Tibial artery (tissue), 4 donors: ENCODE data around the gene TOGARAM1.

Source experiments
- DNase-seq, 2 donors: peaks; one replicate each; pipeline ENCODE4 v3.0.0-alpha.2; 2019
- H3K27ac ChIP-seq, 2 donors: fragments of 200-600 bp; sonication (generic) in 1 of 2; 1 replicate in 1 of 2; 2 replicates in 1 of 2; pipeline ENCODE4 v1.5.1; 2018 to 2019; ENCODE audit warnings: mild to moderate bottlenecking in 1 of 2
- H3K27me3 ChIP-seq, 2 donors: fragments of 200-600 bp; sonication (generic) in 1 of 2; one replicate each; pipeline versions ENCODE4 v1.5.1 to v1.6.0; 2016 to 2019
- H3K36me3 ChIP-seq, 3 donors: fragments of 200-600 bp; sonication (generic) in 2 of 3; one replicate each; pipeline ENCODE4 v1.5.1; 2016 to 2019; ENCODE audit warnings: mild to moderate bottlenecking in 2 of 3
- H3K4me1 ChIP-seq, 4 donors: fragments of 200-600 bp; sonication (generic) in 2 of 4; 1 replicate in 3 of 4; 2 replicates in 1 of 4; pipeline ENCODE4 v1.5.1; 2016 to 2019
- H3K4me3 ChIP-seq, 2 donors: fragments of 200-600 bp; sonication (generic) in 1 of 2; 1 replicate in 1 of 2; 2 replicates in 1 of 2; pipeline ENCODE4 v1.5.1; 2018 to 2019; ENCODE audit warnings: mild to moderate bottlenecking in 2 of 2
- H3K9me3 ChIP-seq, 3 donors: fragments of 200-600 bp; sonication (generic) in 1 of 3; one replicate each; pipeline ENCODE4 v1.5.1; 2016 to 2019
- intact Hi-C: fragments of 100-400 bp; cut with DNase I; formaldehyde crosslinking; loops from one replicate; pipeline ENCODE4 v1.15.0; 2023; ENCODE audit warnings: low total_unique reads
- TF ChIP-seq, protein P1 (sequence below), 2 experiments: fragments of 200-600 bp in 1 of 2; fragments of 450-650 bp in 1 of 2; IDR thresholded peaks; one replicate each; pipeline ENCODE4 v1.5.1; 2017 to 2019; ENCODE audit warnings: antibody characterized with exemption in 2 of 2, mild to moderate bottlenecking in 1 of 2, moderate library complexity in 1 of 2

TOGARAM1 gene

DNA sequence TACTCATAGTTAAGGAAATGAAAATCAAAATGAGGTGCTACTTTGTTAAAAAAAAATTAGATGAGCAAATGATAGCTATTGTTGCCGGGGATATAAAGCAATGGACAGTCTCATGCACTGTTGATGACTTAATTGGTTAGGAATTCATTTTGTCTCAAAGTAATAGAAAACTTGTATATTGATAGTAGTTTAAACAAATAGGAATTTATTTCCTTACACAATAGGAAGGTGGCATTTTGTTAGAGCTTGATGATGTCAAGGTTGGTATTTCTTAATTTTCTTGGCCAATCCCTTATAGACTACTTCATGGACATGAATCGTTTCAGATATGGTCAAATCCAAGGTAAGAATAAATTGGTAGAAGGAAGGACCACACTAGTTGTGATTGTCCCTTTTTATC is 129.7 kb downstream of the TOGARAM1 start:
- DNase-seq = no peak
- TF ChIP-seq, protein P1, sequence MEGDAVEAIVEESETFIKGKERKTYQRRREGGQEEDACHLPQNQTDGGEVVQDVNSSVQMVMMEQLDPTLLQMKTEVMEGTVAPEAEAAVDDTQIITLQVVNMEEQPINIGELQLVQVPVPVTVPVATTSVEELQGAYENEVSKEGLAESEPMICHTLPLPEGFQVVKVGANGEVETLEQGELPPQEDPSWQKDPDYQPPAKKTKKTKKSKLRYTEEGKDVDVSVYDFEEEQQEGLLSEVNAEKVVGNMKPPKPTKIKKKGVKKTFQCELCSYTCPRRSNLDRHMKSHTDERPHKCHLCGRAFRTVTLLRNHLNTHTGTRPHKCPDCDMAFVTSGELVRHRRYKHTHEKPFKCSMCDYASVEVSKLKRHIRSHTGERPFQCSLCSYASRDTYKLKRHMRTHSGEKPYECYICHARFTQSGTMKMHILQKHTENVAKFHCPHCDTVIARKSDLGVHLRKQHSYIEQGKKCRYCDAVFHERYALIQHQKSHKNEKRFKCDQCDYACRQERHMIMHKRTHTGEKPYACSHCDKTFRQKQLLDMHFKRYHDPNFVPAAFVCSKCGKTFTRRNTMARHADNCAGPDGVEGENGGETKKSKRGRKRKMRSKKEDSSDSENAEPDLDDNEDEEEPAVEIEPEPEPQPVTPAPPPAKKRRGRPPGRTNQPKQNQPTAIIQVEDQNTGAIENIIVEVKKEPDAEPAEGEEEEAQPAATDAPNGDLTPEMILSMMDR (IDR thresholded peaks at IDR 0.05) = no peak
- H3K36me3 ChIP-seq = peaks cover 12 to 17% (median 14%) of the 10 kb centered on the region in 3 donors
- H3K9me3 ChIP-seq = no peaks in the 10 kb centered on the region
- H3K4me3 ChIP-seq = no peak overlapping the region
- H3K4me1 ChIP-seq = peaks cover 0 to 34% (median 0%) of the 10 kb centered on the region in 4 donors
- intact Hi-C loops = no loop called here
- H3K27ac ChIP-seq = no peak overlapping the region
- no peaks in the 10 kb centered on the region for H3K27me3 ChIP-seq

DNA sequence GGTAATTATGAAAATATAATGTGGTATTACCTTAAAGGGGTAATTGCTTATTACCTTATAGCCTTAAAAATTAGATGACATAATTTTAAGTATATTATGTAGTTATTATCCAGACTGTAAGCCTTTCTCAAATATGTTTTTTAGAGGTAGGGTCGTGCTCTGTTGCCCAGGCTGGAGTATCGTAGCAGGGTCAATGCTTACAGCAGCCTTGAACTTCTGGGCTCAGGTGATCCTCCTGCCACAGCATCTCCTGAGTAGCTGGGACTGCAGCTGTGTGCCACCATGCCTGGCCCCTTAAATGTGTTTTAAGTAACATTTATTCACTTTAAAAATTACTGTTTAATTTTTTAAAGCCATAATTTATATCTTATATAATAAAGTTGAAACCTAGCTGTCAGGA is 132.3 kb downstream of the TOGARAM1 start:
- Histone ChIP-seq H3K4me3 (no peak overlapping the region), H3K27ac (no peak overlapping the region), H3K36me3 (peaks cover 27 to 42% (median 35%) of the 10 kb centered on the region in 3 donors), H3K4me1 (peaks cover 0 to 13% (median 0%) of the 10 kb centered on the region in 4 donors), H3K27me3 (no peaks in the 10 kb centered on the region), H3K9me3 (no peaks in the 10 kb centered on the region)
- TF ChIP-seq, protein P1 (IDR thresholded peaks at IDR 0.05) = no peak
- no peak for DNase-seq
- intact Hi-C loops = no loop called here

DNA sequence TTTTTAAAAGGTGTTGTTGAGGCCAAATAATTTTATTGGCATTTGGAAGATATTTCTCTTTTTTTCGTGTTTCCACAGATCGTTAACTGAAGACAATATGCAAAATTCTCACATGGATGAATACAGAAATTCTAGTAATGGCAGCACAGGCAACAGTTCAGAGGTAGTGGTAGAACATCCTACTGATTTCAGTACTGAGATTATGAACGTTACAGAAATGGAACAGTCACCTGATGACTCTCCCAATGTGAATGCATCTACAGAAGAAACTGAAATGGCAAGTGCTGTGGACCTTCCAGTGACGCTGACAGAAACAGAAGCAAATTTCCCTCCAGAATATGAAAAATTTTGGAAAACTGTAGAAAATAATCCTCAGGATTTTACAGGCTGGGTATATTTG is 133.2 kb downstream of the TOGARAM1 start:
- TF ChIP-seq, protein P1 (IDR thresholded peaks at IDR 0.05) = no peak
- H3K27me3 ChIP-seq = no peaks in the 10 kb centered on the region
- intact Hi-C loops = no loop called here
- H3K36me3 ChIP-seq = peaks cover 35 to 51% (median 39%) of the 10 kb centered on the region in 3 donors
- no peak overlapping the region for H3K4me3 ChIP-seq
- no peaks in the 10 kb centered on the region for H3K9me3 ChIP-seq
- DNase-seq = no peak
- H3K27ac ChIP-seq = no peak overlapping the region
- peaks cover 0 to 6% (median 0%) of the 10 kb centered on the region in 4 donors for H3K4me1 ChIP-seq

DNA sequence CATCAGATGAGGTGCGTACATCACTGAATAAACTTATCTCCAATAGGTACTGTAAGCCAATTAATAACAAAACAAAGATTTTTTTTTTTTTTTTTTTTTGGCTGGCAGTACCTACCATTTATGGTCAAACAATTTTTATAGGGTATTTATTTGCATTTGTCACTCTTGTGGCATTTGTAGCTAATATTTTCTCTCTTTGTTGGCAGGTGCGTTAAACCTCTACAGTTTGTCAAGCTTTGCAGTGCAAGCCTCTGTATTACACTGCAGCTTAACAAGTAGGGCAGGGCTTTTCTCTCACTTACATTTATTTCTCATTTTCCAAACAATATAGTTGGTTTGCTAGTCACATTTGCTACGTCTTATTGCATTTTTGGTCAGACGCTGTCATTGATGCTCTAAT is 134.2 kb downstream of the TOGARAM1 start:
- Histone ChIP-seq H3K36me3 (peaks cover 37 to 60% (median 44%) of the 10 kb centered on the region in 3 donors), H3K27ac (no peak overlapping the region), H3K4me3 (no peak overlapping the region), H3K27me3 (no peaks in the 10 kb centered on the region), H3K4me1 (no peaks in the 10 kb centered on the region), H3K9me3 (no peaks in the 10 kb centered on the region)
- intact Hi-C loops = no loop called here
- TF ChIP-seq, protein P1 (IDR thresholded peaks at IDR 0.05) = no peak
- DNase-seq = no peak

DNA sequence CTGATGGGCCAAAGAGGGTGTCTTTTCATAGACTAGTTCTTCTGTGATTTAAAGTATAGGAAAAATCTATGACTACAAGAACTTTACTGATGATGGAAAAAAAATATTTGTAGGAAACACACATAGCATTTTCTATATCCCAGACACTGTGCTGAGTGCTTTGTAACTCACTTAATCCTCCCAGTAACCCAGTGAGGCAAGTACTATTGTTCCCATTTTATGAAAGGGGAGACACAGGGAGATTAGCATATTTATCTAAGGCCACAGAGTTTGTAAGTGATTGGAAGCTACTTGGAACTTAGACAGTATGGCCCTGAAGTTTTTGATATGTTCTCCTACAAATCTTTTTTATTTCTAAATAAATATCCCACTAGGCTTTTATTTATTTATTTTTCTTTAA is 141.8 kb downstream of the TOGARAM1 start:
- Histone ChIP-seq H3K4me1 (no peaks in the 10 kb centered on the region), H3K27me3 (no peaks in the 10 kb centered on the region), H3K9me3 (no peaks in the 10 kb centered on the region), H3K4me3 (no peak overlapping the region), H3K27ac (no peak overlapping the region), H3K36me3 (peaks cover 36 to 66% (median 42%) of the 10 kb centered on the region in 3 donors)
- intact Hi-C loops = no loop called here
- TF ChIP-seq, protein P1 (IDR thresholded peaks at IDR 0.05) = no peak
- no peak for DNase-seq

DNA sequence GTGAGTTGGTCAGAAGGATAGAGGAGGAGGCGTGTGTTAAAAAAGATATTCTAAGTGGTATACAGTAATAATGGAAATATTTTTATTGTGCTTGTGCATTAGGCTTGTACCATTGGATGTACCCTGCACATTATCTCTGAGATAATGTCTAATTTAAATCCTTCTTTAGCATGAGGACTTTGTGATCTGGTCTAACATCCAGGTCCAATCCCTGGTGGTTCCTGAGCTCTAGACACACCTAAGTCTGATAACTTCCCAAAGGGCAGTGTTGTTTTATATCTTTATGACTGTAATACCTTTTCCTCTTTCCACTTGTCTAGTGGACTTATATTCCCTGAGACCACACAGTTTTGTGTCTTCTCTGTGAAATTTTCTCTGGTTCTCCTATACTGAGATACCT is 142.6 kb downstream of the TOGARAM1 start:
- intact Hi-C loops = no loop called here
- Histone ChIP-seq H3K27ac (no peak overlapping the region), H3K36me3 (peaks cover 39 to 67% (median 45%) of the 10 kb centered on the region in 3 donors)

More for the DNA sequence above, 142.6 kb downstream of the TOGARAM1 start:
- TF ChIP-seq, protein P1 (IDR thresholded peaks at IDR 0.05) = no peak
- Histone ChIP-seq H3K4me3 (no peak overlapping the region), H3K9me3 (no peaks in the 10 kb centered on the region), H3K4me1 (no peaks in the 10 kb centered on the region), H3K27me3 (no peaks in the 10 kb centered on the region)
- DNase-seq = no peak
